ENCODE data around the gene RAD52. TPM values are rescaled to one million over a fixed set of nuclear protein-coding genes. Genes with fewer than 3 reads are reported as not detected.

RAD52 gene
- polyA plus RNA-seq, 1 donor, result 39.7 TPM

GRCh38 chr12:870378-870777 lies 79.1 kb downstream of the RAD52 start:
- no peak for DNase-seq

- no peak for DNase-seq
Observed at GRCh38 chr12:868722-869121, 80.8 kb downstream of the RAD52 start.

- DNase-seq, result no peak
Observed at GRCh38 chr12:867905-868304, 81.6 kb downstream of the RAD52 start.

GRCh38 chr12:865614-866013 lies 83.9 kb downstream of the RAD52 start:
- no peak for DNase-seq

GRCh38 chr12:863285-863684 lies 86.2 kb downstream of the RAD52 start:
- DNase-seq, result no peak

GRCh38 chr12:862303-862911 lies 87.1 kb downstream of the RAD52 start:
- no peak for DNase-seq

Other genes with a start within 250 kb of the RAD52 start
- gene WNK1, start 197.1 kb downstream of the RAD52 start, polyA plus RNA-seq (ENCODE audit: insufficient read length), result 132 TPM
- 44.3 TPM for gene ERC1, start 41.5 kb upstream of the RAD52 start, polyA plus RNA-seq (ENCODE audit: insufficient read length)

All from left kidney (tissue), 2 donors.